Ammon's horn (tissue), 1 donor: ENCODE results near the gene GPANK1.
A peak's percentile ranks its signal among the peaks of the same experiment; 100 is the strongest.

Experiments used
- DNase-seq: peaks from one replicate; pipeline ENCODE4 v3.0.0-alpha.2; 2016; ENCODE audit warnings: low spot score

Gene GPANK1

GRCh38 chr6:31662124-31662723 is 2.6 kb downstream of the GPANK1 start:
- no peak for DNase-seq

- no peak for DNase-seq
Observed at GRCh38 chr6:31661262-31662123, 3.3 kb downstream of the GPANK1 start.

GRCh38 chr6:31660381-31661261 is 4.2 kb downstream of the GPANK1 start, which contains the start of gene C6orf47:
TSS of gene C6orf47 (minus strand) at chr6:31660778. CDS start at chr6:31659947, 831 bp downstream.
- DNase-seq = peak; percentile 89

DNA sequence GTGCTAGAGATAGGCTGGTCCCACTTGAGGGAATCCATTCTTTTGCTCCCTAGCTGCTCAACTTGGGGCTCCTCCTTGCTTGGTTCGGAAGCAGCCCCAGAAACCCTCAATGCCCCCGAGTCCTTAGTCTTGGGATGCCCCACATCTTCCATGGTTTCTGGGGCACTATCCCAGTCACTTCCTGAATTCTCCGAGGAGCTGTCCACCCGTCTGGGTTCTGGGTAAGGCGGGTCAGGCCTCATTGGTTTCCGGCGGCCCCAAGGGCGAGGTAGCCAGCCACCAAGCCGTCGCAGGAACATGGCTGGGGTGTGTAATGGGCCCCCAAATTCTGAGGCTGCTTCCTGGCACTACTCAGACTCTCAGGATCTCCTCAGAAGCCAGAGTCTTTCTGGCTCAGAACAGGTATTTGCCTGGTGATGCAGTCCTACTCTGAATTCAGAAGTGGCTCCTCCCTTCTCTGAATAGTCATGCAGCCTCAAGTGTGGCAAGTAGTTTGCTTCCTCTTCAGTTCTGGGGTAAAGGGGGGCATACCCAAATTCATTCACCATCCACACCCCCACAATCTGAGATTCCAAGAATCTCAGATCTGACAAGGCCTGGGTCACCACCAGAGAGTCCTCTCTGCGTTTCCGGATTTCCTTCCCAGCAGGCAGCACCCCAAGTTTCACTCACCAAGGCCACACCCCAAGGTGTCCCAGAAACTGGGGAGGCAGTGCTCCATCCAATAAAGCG is 5.0 kb downstream of the GPANK1 start:
- no peak for DNase-seq

DNA sequence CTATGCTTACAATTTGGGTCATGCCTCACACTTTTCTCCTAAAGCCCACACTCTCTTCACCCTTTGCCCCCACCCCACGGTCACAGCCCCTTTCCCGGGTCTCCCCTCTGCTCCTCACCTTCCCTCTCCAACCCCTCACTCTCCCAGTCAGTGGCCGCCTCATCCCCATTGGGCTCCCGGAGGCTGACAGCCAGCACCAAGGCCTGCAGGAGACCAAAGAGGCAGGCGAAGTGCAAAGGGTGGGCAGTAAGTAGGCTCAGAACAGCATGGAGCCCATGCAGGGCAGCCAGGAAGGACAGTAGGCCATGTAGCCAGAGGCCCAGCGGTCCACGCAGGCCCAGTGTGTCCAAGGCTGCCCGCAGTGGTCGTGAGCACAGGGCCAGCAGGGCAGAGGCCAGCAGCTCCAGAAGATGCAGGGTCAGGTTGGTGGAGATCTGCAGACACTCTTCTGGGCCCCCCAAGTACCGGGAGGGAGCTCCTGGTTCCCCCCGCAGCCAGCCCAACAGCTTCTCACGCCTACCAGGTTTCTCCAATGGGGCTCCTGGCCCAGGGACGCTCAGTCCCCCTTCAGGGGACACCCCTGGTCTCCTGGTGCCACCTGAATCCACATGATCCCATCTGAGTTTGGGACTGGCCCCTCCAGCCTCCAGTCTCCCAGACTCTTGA is 5.7 kb downstream of the GPANK1 start:
- DNase-seq = no peak

DNA sequence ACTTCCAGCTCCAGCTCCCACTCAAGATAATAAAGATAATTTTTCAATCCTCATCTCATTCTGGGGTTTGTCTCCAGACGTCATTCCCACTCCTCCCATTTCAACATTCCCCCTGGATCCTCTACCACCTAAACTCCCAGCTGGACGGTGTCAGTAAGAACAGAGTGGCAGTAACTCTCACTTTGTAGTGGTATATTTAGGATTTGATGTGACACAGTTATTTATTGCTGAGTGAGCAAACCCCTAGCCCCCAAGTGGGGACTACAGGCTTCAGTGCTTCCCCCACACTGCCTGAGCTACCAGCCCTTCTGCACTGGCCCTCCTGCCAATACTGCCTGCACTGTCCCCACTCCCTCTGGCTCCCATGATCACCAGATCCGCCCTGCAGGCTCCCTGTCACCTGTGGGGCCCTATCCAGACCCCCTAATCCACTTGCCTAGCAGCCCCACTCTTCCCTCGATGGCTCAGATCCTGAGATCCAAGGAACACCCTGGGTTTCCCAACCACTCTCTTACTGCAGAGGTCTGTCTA is 6.6 kb downstream of the GPANK1 start:
- no peak for DNase-seq

DNA sequence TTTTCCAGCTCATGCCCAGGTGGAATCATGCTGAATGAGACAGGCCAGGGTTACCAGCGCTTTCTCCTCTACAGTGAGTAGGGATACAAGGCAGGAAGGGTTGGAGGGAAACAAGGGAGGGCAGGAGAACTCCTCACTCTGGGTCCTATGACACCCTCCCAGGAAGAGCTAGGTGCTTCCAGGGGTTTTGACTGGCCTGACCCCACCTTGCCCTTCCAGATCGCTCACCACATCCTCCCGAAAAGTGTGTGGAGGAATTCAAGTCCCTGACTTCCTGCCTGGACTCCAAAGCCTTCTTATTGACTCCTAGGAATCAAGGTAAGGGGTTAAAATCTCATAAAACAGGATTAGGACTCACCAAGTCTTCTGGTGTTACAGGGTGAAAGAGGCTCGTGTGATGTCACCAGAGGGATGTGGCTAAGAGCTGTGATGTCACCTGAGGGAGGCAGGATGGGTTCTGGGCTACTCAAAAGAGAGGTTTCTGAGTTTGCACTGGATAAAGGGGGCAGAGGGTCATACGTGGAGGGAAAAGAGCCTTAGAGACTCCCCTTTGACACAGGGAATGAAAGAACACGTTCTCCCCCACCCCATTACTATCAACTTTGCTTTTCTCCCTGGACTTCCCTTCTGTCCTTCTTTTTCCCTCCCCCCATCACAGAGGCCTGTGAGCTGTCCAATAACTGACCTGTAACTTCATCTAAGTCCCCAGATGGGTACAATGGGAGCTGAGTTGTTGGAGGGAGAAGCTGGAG is 7.2 kb downstream of the GPANK1 start:
- no peak for DNase-seq

DNA sequence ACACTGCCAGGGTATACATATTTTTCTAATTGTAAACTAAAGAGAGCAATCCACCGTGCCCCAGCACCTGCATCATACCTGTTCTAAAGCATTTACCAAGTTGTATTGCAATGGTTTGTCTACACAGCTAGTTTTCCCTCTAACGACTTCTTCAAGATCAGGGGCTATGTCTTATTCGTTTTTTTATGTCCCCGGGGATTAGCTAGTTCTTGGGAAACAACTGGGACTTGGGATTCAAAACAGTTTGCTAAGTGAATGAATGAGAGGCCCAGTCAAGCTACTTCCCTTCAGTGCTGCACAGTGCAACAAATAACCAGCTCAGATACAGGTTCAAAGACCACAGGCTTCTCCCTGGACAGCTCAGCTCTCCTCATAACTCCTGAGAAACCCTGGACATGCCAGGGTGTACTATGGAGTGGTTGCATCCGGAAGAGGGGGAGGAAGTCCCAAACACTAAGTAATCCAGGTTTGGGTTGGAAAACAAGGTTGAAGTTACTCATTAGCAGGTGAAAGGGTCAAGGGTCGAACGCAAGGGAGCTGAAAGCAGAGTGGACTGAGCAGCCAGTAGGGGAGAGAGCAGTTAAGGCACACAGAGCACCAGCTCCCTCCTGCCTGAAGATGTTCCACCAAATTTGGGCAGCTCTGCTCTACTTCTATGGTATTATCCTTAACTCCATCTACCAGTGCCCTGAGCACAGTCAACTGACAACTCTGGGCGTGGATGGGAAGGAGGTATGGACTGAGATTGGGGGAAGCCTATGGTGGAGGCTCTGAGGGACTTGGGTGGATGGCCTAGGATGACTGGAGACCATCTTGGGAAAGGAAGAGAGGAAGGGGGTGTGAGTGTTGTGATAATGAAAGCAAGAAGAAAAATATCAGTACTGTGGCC is 9.2 kb downstream of the GPANK1 start, which contains the start of gene APOM:
Gene APOM (plus strand): TSS at position 546 of the 889 bp plus-strand sequence. CDS start 73 bp downstream, at position 619.
- DNase-seq = no peak

GRCh38 chr6:31654574-31655348 is 10.0 kb downstream of the GPANK1 start:
- no peak for DNase-seq

DNA sequence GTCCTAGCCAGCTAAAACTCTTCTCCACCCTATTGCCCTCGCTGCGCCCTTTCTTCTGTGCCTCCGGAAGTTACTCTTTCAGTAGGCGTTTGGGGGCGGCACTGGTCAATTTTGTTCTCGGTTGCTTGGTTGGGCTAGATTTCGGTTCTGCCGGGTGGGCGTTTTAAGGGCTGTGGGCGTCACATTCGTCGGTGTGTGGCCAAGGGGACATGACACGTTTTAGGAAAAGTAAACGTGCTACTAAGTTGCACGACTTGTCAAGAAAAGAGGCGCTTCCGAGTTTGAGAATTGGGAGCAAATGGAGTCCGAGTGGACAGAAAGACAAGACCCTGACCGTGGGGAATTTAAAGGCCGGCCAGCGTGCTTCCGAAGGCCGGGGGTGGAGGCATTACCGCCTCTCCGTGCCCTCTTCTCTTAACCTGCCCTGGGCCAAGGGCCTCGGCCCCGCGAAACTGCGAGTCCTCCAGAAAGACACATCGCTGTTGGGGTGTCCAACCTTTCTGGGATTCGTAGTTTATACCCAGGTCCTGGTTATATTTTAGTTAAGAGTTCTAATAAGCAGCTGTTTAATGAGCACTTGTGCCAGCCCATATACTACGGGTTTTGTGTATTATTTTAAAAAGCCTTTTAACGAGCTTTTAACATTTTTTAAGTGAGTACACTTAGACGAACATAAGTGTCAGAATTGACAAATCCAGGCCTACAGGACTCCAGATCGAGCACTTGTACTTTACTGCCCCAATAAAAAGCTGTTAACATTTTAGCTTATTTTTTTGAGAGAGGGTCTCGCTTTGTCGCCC is 11.7 kb downstream of the GPANK1 start:
- DNase-seq = peak; percentile 92

- peak; percentile 79 for DNase-seq
Observed at GRCh38 chr6:31651602-31652191, 13.1 kb downstream of the GPANK1 start.

GRCh38 chr6:31645325-31645724 is 19.5 kb downstream of the GPANK1 start:
- no peak for DNase-seq

GRCh38 chr6:31643818-31644454 is 20.9 kb downstream of the GPANK1 start:
- no peak for DNase-seq

- no peak for DNase-seq
Observed at GRCh38 chr6:31642798-31643570, 21.8 kb downstream of the GPANK1 start.

DNA sequence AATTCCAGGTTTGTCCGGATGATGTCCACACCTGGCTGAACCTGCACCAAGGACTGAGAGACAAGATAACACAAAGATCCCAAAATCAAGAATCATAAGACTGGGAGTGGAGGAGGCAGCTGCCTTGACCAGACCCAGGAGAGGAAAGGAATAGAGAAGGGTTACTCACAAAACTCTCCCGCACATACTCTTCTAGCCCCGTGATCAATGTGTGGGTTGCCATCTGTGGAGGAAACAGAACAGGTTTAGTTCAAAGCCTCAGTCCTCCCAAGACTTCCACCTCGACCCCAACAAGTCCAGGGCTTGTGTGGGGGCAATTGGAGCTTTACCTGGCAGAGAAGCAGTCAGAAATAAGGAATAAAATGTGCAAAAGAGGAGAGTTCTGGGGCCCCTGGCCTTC is 23.4 kb downstream of the GPANK1 start:
- no peak for DNase-seq

GRCh38 chr6:31640612-31641011 is 24.2 kb downstream of the GPANK1 start:
- DNase-seq = no peak
